Mesothelial cell of epicardium (in vitro differentiated cells): ENCODE data around the gene ARL16. TPM values are rescaled to one million over a fixed set of nuclear protein-coding genes. Genes with fewer than 3 reads are reported as not detected.

ENCODE experiments used
- DNase-seq, 2 experiments: peaks; one replicate each; pipeline ENCODE4 v3.0.0; 2021; ENCODE audit warnings: low spot score in 2 of 2; ENCODE audit not compliant: unreplicated experiment in 2 of 2
- H3K27ac Mint-ChIP-seq: 2 replicates; pipeline ENCODE4 v1.8.0; 2021; ENCODE audit warnings: mixed read lengths
- H3K27me3 Mint-ChIP-seq: 2 replicates; pipeline ENCODE4 v1.8.0; 2021; ENCODE audit warnings: low read depth, mixed read lengths
- H3K36me3 Mint-ChIP-seq: 2 replicates; pipeline ENCODE4 v1.8.0; 2021; ENCODE audit warnings: mixed read lengths
- H3K4me1 Mint-ChIP-seq: 2 replicates; pipeline ENCODE4 v1.8.0; 2021; ENCODE audit warnings: mixed read lengths
- H3K4me3 Mint-ChIP-seq: 2 replicates; pipeline ENCODE4 v1.8.0; 2021; ENCODE audit warnings: mild to moderate bottlenecking, moderate library complexity, mixed read lengths
- H3K9me3 Mint-ChIP-seq: 2 replicates; pipeline ENCODE4 v1.8.0; 2021; ENCODE audit warnings: mixed read lengths
- CTCF ChIP-seq: fragments of 200-600 bp; sonication (generic); IDR thresholded peaks from one replicate; pipeline ENCODE4 v1.5.0; 2021; ENCODE audit warnings: antibody characterized with exemption; ENCODE audit not compliant: unreplicated experiment
- total RNA-seq: library from RNA; stranded (reverse); gene quantifications from 3 replicates; pipeline ENCODE4 v1.2.1, GENCODE V29; 2021

Gene ARL16
- total RNA-seq, 1 donor from 2014 or later, result 42.8 TPM

- no peaks in the 10 kb centered on the region for H3K9me3 Mint-ChIP-seq
Measured at GRCh38 chr17:81647640-81648012, 36.0 kb downstream of the ARL16 start.

GRCh38 chr17:81646869-81647600 lies 36.6 kb downstream of the ARL16 start:
- no peaks in the 10 kb centered on the region for H3K36me3 Mint-ChIP-seq
- no peak overlapping the region for H3K27ac Mint-ChIP-seq
- peaks cover 5% of the 10 kb centered on the region for H3K4me1 Mint-ChIP-seq
- H3K9me3 Mint-ChIP-seq, result no peaks in the 10 kb centered on the region
- TF ChIP-seq CTCF, result no peak
- no peaks in the 10 kb centered on the region for H3K27me3 Mint-ChIP-seq
- DNase-seq, result no peak
- H3K4me3 Mint-ChIP-seq, result no peak overlapping the region

More at GRCh38 chr17:81647640-81648012, 36.0 kb downstream of the ARL16 start:
- Mint-ChIP-seq H3K27ac (no peak overlapping the region), H3K36me3 (no peaks in the 10 kb centered on the region), H3K4me3 (no peak overlapping the region), H3K4me1 (peaks cover 5% of the 10 kb centered on the region), H3K27me3 (no peaks in the 10 kb centered on the region)
- no peak for TF ChIP-seq CTCF
- DNase-seq, result no peak

GRCh38 chr17:81644976-81645952 lies 38.3 kb downstream of the ARL16 start:
- no peaks in the 10 kb centered on the region for H3K9me3 Mint-ChIP-seq
- H3K27me3 Mint-ChIP-seq, result no peaks in the 10 kb centered on the region
- H3K4me1 Mint-ChIP-seq, result no peaks in the 10 kb centered on the region
- H3K36me3 Mint-ChIP-seq, result peaks cover 2% of the 10 kb centered on the region
- H3K27ac Mint-ChIP-seq, result no peak overlapping the region
- no peak for TF ChIP-seq CTCF
- no peak for DNase-seq
- no peak overlapping the region for H3K4me3 Mint-ChIP-seq

GRCh38 chr17:81644496-81644895 lies 39.1 kb downstream of the ARL16 start:
- Mint-ChIP-seq H3K27ac (no peak overlapping the region), H3K4me1 (no peaks in the 10 kb centered on the region)
- DNase-seq, result no peak

More at GRCh38 chr17:81644496-81644895, 39.1 kb downstream of the ARL16 start:
- no peak for TF ChIP-seq CTCF
- H3K4me3 Mint-ChIP-seq, result no peak overlapping the region
- peaks cover 2% of the 10 kb centered on the region for H3K36me3 Mint-ChIP-seq
- H3K27me3 Mint-ChIP-seq, result no peaks in the 10 kb centered on the region
- H3K9me3 Mint-ChIP-seq, result no peaks in the 10 kb centered on the region
